ENCODE results near the gene DNMT1. TPM values are rescaled to one million over a fixed set of nuclear protein-coding genes. Genes with fewer than 3 reads are reported as not detected.

The DNMT1 gene
- total RNA-seq, 1 experiment from 2014 or later: 227 TPM

DNA sequence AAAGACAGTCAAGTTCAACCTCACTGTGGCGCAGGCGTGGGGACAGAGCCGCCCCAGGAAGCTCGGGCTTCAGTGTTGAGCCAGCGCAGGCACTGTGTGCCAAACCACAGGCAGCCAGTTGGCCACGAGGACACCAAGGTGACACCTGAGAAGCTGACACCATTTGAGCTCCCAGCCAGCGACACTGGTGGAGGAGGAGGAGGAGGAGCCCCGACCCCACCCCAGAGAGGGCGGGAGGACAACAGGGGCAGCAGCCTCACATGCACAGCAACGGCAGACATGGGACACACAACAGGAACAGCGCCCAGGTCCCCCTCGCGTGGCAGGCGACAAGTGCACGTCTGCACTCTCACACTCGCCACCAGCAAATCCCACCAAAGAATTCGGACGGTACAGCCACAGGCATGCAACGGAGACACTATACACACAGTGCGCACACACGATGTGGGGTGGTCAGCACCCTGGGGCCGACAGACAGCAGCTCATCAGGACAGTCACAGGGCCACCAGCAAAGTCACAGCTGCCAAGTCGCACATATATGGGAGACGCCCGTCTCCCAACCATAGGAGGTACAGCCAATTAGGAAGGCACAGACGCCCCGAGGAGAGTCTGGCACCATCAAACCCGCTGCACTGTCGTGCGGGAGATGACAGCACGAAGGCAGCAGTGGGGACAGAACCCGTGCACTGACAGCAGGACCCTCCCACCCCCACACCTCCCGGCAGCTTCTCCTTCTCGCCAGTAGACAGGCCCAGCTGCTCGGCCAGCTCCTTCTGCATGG, 78.5 kb downstream of the DNMT1 start:
- H3T11ph ChIP-seq (ENCODE audit: low read length): no peak overlapping the region
- H3K4me1 ChIP-seq (ENCODE audit: insufficient read depth, low read length): no peaks in the 10 kb centered on the region
- H3K4me3 Mint-ChIP-seq: peak overlapping the region in 1 of 2 experiments; percentile 23; a peak in 1 of 5 replicates
- H3K9me3 ChIP-seq (ENCODE audit: control insufficient read depth, low read depth, low read length): no peaks in the 10 kb centered on the region
- no peak overlapping the region for H2BK12ac ChIP-seq (ENCODE audit: insufficient read length, low read depth, low read length)
- no peak overlapping the region for H2BK15ac ChIP-seq (ENCODE audit: low read depth, low read length)
- no peaks in the 10 kb centered on the region for H3K27me3 ChIP-seq (ENCODE audit: insufficient read depth, low read length)
- no peaks in the 10 kb centered on the region; a peak in 1 of 5 replicates for H3K9me3 Mint-ChIP-seq
- H2AFZ ChIP-seq (ENCODE audit: low read length): no peak overlapping the region
- no peak overlapping the region for H3K9ac ChIP-seq (ENCODE audit: extremely low read depth, insufficient read length, low read length)
- peak overlapping the region in 1 of 3 experiments; percentile 57; a peak in 1 of 7 replicates for H3K27ac Mint-ChIP-seq
- H3K36me3 Mint-ChIP-seq (ENCODE audit: insufficient read depth in 1 of 3, low read depth in 3 of 3): peaks cover 15 to 63% (median 38%) of the 10 kb centered on the region in 3 experiments; a peak in 6 of 7 replicates
- no peak overlapping the region for H2BK5ac ChIP-seq (ENCODE audit: insufficient read length, low read length)
- H3K23me2 ChIP-seq (ENCODE audit: insufficient read length, low read depth, low read length, poor library complexity, severe bottlenecking): peaks cover 6% of the 10 kb centered on the region
- no peak overlapping the region for H3K56ac ChIP-seq (ENCODE audit: insufficient read length, low read depth, low read length)
- peaks cover 6 to 10% of the 10 kb centered on the region in 2 experiments for H3K4me1 Mint-ChIP-seq
- H3K4ac ChIP-seq (ENCODE audit: low read depth, low read length): no peak overlapping the region
- H3K23ac ChIP-seq (ENCODE audit: insufficient read length, low read depth, low read length): no peak overlapping the region
- H3K79me2 ChIP-seq (ENCODE audit: insufficient read depth, low read length): peaks cover 3% of the 10 kb centered on the region; the same call in 1 of the 2 replicates
- WGBS (ENCODE audit: extremely low coverage, insufficient read length, low lambda C conversion rate): no CpG with 5 or more reads among the region's 35 CpGs
- no peak overlapping the region for H2AK5ac ChIP-seq (ENCODE audit: insufficient read length, low read length)
- H3K27ac ChIP-seq (ENCODE audit: insufficient read length, low read depth, low read length): no peak overlapping the region
- no peak for TF ChIP-seq CTCF (conservative IDR thresholded peaks at IDR 0.05)
- no peak for DNase-seq
- no peak overlapping the region for H2BK120ac ChIP-seq (ENCODE audit: low read depth, low read length, poor library complexity, severe bottlenecking)
- H2BK20ac ChIP-seq (ENCODE audit: low read depth, low read length, poor library complexity, severe bottlenecking): no peak overlapping the region
- no peaks in the 10 kb centered on the region; the same call in 1 of the 2 replicates for H3K27me3 Mint-ChIP-seq (ENCODE audit: low read depth)
- H3K18ac ChIP-seq (ENCODE audit: insufficient read length, low read depth, low read length): no peak overlapping the region
- no peak overlapping the region for H4K8ac ChIP-seq (replicated peaks; ENCODE audit: insufficient read length, low read depth, low read length)
- H3K14ac ChIP-seq (ENCODE audit: insufficient read depth, low read length): no peak overlapping the region
- no peak overlapping the region for H4K5ac ChIP-seq (ENCODE audit: insufficient read length, low read depth, low read length)
- no peaks in the 10 kb centered on the region for H3K79me1 ChIP-seq (ENCODE audit: insufficient read depth, low read depth, low read length, poor library complexity, severe bottlenecking)
- H4K91ac ChIP-seq (ENCODE audit: insufficient read length, low read depth, low read length): no peak overlapping the region
- H4K20me1 ChIP-seq (ENCODE audit: control insufficient read depth, insufficient read depth, insufficient read length): no peaks in the 10 kb centered on the region
- no peak overlapping the region for H3K4me2 ChIP-seq (ENCODE audit: insufficient read depth, insufficient read length, low read length)

Measured in H9 (cell line).